ACHN (cell line): Measurements from ENCODE around the gene PICALM.
"Not testable (repeated sequence)": the region's sequence is repeated elsewhere in the genome, so short reads cannot be mapped to it uniquely, and the experiment has no call there.

Experiments
- DNase-seq: peaks from one replicate; pipeline ENCODE4 v3.0.0-alpha.2; 2015
- in situ Hi-C: cut with HindIII; loops from 2 replicates; pipeline ENCODE4 v1.10.0; 2017; ENCODE audit warnings: low sequenced_read_pairs, low pct_ligation_motif_present, low pct_unique_long_range_greater_than_20kb

Gene PICALM

DNA sequence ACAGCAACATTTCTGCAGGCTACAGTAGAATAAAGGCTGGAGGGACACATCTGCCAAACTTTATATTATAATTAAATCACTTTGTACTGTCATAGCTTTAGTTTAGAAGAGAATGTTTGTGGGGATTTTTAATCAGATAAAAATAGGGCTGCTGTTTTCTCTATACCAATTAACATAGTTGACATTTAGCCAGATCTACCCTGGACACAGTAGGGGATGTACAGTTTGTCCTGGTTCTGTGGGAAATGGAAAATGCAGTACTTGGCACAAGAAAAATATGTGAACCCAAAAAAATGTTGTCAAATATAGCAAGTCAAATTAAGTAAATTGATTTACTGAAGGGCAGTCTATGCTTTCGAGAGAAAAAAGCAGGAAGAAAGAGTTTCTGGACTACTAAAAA, 20.8 kb upstream of the PICALM start:
- DNase-seq: no peak
- in situ Hi-C loops: no loop called here

DNA sequence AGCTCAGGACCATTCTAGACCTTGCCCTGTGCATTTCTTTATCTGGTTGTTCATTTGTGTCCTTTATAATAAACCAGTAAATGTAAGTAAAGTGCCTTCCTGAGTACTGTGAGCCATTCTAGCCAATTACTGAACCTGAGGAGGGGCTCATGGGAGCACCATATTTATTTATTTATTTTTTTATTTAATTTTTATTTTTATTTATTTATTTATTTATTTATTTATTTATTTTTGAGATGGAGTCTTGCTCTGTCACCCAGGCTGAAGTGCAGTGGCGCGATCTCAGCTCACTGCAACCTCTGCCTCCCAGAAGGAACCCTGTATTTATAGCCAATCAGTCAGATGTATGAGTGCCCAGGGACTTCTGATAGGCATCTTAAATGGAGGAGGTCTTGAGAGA, 18.8 kb upstream of the PICALM start:
- DNase-seq, in situ Hi-C loops: not testable (repeated sequence)

DNA sequence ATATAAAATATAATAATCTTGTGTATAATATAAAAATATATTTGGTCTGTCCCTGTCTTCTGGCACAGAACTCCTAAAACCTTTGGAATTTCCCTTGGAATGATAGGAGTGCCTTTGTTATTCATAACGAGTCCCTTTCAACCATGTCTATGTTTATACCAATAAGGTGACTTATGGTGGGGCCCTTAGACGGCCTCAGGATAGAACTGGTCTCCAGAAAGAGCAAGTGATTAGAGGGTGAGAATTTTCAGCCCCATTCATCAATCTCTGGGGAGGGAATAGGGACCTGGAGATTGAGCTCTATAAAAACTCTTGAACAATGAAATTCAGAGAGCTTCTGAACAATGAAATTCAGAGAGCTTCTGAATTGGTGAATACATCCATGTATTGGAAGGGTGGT, 18.4 kb upstream of the PICALM start:
- no peak for DNase-seq

GRCh38 chr11:86081455-86081854, 12.6 kb upstream of the PICALM start:
- in situ Hi-C loops: no loop called here
- no peak for DNase-seq

More for the DNA sequence above, 18.4 kb upstream of the PICALM start:
- in situ Hi-C loops: no loop called here

DNA sequence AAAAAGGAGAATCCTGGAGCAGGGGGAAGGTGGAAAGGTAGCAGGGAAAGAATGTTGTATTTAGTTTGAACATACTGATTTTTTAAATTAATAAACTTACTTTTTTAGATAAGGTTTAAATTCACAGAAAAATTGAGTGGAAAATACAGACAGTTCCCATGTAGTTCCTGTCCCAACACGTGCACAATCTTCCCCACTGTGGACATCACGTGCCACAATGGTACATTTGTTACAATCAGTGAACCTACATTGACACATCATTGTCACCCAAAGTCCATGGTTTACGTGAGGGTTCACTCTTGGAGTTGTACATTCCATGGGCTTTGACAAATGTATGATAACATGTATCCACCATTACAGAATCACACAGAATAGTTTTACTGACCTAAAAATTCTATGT, 10.5 kb upstream of the PICALM start:
- no peak for DNase-seq
- in situ Hi-C loops: no loop called here

GRCh38 chr11:86073948-86074347, 5.1 kb upstream of the PICALM start:
- in situ Hi-C loops: no loop called here
- DNase-seq: no peak

GRCh38 chr11:86072211-86072610, 3.3 kb upstream of the PICALM start:
- DNase-seq: no peak
- in situ Hi-C loops: no loop called here

- peak; percentile 27 for DNase-seq
- in situ Hi-C loops: no loop called here
Measured at GRCh38 chr11:86070142-86071056, 1.5 kb upstream of the PICALM start.

GRCh38 chr11:86069408-86070101, 671 bp upstream of the PICALM start:
- in situ Hi-C loops: no loop called here
- DNase-seq: peak; percentile 90

GRCh38 chr11:86068138-86068871, 579 bp downstream of the PICALM start:
- peak; percentile 30 for DNase-seq
- in situ Hi-C loops: no loop called here

DNA sequence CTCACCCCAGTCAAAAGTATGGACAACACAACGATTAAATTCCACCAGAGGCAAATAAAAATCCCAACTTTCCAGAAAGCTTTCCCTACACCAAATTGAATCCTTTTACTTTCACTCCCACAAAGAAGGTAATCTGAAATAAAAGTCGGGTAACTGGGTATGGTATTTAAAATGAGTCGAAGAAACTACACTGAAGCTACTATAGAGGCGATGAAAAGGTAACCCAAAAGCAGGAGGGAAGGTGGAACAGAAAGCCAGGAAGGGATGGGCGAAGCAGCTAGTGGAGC, 1.1 kb downstream of the PICALM start:
- DNase-seq: no peak
- in situ Hi-C loops: no loop called here

DNA sequence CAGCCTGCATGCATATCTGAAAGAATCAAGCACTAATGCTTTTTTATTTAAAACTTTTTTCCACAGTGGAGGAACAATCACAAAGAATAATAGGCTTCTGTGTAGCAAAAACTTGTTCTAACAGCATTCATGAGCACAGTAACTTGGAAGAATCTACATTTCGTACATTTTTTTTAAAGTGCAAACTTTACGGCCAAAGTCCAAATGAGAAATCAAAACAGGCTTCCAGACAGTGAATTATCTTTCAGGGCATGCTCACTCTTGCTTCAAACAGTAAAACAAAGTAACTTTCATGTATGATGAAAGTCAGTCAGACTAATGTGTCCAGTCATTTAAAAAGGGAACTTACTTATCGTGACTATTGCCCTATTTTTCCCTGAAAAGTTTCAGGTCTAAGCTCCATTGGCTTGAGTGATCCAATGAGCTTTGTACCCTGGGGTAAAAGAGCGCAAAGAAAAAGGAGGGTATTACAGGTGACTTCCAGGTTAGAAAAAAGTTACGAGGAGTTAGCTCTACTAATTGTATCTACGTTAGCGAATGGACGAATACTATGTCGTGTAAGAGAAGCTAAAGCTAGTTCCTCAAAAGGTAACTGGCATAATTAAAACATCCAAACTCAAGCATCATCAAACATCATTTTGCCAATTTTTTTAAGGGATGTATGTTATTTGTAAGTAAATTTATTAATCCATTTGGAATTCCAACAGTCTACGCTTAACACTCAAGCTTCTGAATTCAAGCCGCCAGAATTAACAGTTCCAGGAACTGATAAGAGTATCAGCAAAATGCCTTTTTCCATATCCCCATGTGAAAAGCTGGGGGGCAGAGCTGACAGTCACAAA, 1.7 kb downstream of the PICALM start:
- peak; percentile 19 for DNase-seq
- in situ Hi-C loops: no loop called here

GRCh38 chr11:86066657-86067008, 2.3 kb downstream of the PICALM start:
- DNase-seq: no peak
- in situ Hi-C loops: no loop called here

DNA sequence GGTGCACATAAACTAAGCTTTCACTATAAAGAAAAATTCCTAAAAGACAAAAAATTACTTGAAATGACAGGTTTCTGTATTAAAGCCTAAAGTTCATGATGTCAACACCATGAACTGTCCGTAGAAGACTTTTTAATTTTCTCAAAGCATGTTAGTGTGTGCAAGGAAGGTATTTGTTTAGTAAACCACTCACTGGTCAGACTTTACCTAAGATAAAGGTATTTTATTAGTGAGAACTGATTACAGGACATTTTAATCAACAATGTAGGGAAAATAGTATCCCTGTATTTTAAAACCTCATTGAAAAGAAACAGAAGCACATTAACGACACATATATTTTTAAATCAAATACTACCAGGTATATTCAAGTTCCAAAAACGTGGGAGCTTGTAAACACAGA, 2.9 kb downstream of the PICALM start:
- no peak for DNase-seq
- in situ Hi-C loops: no loop called here

- in situ Hi-C loops: no loop called here
- no peak for DNase-seq
Measured at GRCh38 chr11:86064220-86064803, 4.6 kb downstream of the PICALM start.

DNA sequence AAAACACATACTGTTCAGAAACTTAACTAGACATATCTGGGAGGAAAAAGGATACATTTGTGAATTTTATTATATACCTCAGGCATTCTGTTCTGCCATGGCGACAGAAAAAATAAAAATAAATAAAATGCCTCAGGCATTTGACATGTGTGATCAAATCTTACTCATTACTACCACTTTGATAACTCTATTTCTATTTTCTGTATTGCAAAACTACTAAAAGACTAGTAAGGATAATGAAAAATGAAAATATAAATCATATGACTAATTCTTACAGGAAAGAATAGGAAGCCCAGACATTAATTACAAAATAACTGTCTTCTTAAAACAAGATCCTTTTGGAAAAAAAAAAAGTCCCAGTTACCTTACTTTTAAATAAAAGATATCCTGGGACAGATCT, 5.3 kb downstream of the PICALM start:
- in situ Hi-C loops: no loop called here
- DNase-seq: no peak

DNA sequence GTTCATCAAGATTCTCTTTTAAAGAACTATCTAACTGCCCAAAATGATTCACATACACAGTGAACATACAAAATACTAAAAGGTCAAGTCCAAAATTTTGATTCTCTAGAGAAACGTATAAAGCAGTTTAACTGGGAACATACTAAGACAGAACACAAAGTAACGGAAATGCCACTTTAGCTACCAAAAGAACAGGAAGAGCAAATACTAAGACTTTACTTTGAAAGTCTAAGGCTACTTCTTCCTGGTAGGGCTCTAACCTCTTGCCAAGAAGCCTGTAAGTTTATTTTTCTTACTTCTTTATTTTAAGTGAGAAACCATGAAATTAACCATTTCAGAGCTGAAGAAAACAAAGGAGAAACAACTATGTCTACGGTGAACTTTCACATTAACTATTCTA, 6.2 kb downstream of the PICALM start:
- in situ Hi-C loops: no loop called here
- DNase-seq: no peak

DNA sequence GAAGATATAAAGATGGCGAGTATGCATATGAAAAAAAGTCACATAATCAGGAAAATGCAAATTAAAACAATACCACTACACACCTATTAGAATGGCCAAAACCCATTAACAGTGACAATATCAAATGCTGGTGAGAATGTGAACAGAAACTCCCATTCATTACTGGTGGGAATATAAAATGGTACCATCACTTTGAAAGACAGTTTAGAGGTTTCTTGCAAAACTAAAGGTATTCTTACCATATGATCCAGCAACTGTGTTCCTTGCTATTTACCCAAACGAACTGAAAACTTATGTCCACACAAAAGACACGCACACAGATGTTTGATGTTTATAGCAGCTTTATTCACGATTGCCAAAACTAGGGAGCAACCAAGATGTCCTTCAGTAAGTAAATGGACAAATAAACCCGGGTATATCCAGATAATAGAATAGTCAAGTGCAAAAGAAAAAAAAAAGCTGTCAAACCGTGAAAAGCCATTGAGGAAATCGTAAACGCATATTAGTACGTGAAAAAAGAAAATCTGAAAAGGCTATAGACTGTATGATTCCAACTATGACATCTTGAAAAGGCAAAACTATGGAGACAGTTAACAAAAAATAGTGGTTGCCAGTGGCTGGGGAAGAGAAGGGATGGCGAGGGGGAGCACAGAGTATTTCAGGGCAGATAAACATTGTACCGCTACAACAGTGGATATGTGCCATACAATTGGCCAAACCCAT, 7.2 kb downstream of the PICALM start:
- DNase-seq: no peak
- in situ Hi-C loops: no loop called here
